Endodermal cell (in vitro differentiated cells): ENCODE data around the gene CEP112. TPM values are rescaled to one million over a fixed set of nuclear protein-coding genes. Genes with fewer than 3 reads are reported as not detected.

Source experiments
- DNase-seq: peaks from one replicate; pipeline ENCODE4 v3.0.0-alpha.2; 2017
- H3K27ac ChIP-seq: 2 replicates; pipeline ENCODE4 v1.5.1; 2013; ENCODE audit warnings: mild to moderate bottlenecking, low read depth, low read length, moderate library complexity
- H3K27me3 ChIP-seq: 2 replicates; pipeline ENCODE4 v1.6.1; 2013; ENCODE audit warnings: mild to moderate bottlenecking, low read length, moderate library complexity; ENCODE audit not compliant: insufficient read depth, control insufficient read depth, poor library complexity, severe bottlenecking
- H3K36me3 ChIP-seq: 2 replicates; pipeline ENCODE4 v1.7.0; 2013; ENCODE audit warnings: mild to moderate bottlenecking, low read length, moderate library complexity; ENCODE audit not compliant: control insufficient read depth, insufficient read depth
- H3K4me1 ChIP-seq: one replicate; pipeline ENCODE4 v1.7.0; 2013; ENCODE audit warnings: low read length; ENCODE audit not compliant: control insufficient read depth, insufficient read depth
- H3K4me3 ChIP-seq: 2 replicates; pipeline ENCODE4 v1.5.1; 2013; ENCODE audit warnings: mild to moderate bottlenecking, low read length, moderate library complexity
- H3K9ac ChIP-seq: 2 replicates; pipeline ENCODE4 v1.6.1; 2013; ENCODE audit warnings: mild to moderate bottlenecking, low read length, moderate library complexity; ENCODE audit not compliant: poor library complexity, severe bottlenecking; ENCODE audit errors: extremely low read depth
- H3K9me3 ChIP-seq: 2 replicates; pipeline ENCODE4 v1.6.1; 2013; ENCODE audit warnings: mild to moderate bottlenecking, low read length, moderate library complexity; ENCODE audit not compliant: control insufficient read depth
- H3K27ac Mint-ChIP-seq: 2 replicates; pipeline ENCODE4 v1.8.0; 2020; ENCODE audit warnings: mixed read lengths
- H3K27me3 Mint-ChIP-seq: 2 replicates; pipeline ENCODE4 v1.8.0; 2021; ENCODE audit warnings: mild to moderate bottlenecking, mixed read lengths; ENCODE audit not compliant: insufficient read depth
- H3K36me3 Mint-ChIP-seq: 2 replicates; pipeline ENCODE4 v1.8.0; 2020; ENCODE audit warnings: low read depth, mixed read lengths
- H3K4me1 Mint-ChIP-seq: 2 replicates; pipeline ENCODE4 v1.8.0; 2020; ENCODE audit warnings: mixed read lengths
- H3K4me3 Mint-ChIP-seq: 2 replicates; pipeline ENCODE4 v1.8.0; 2020; ENCODE audit warnings: mild to moderate bottlenecking, moderate library complexity, mixed read lengths
- H3K9me3 Mint-ChIP-seq: 2 replicates; pipeline ENCODE4 v1.8.0; 2020; ENCODE audit warnings: mild to moderate bottlenecking, mixed read lengths
- CTCF ChIP-seq: fragments of 200-600 bp; sonication (generic); conservative IDR thresholded peaks from 2 replicates; pipeline ENCODE4 v1.5.0; 2021; ENCODE audit warnings: antibody characterized with exemption, mild to moderate bottlenecking
- WGBS, 2 experiments: methylation state at CpG; one replicate each; pipeline versions ENCODE4 v1.1.5 to v1.1.7; 2013; ENCODE audit warnings: missing lambda C conversion rate in 2 of 2, mixed read lengths in 1 of 2; ENCODE audit not compliant: insufficient coverage in 1 of 2, insufficient read length in 1 of 2; 5-methylcytosine and 5-hydroxymethylcytosine counted together
- total RNA-seq, 2 donors: library from RNA; stranded (reverse); fragmentation: NEBNext Ultra II Directional in 1 of 2; extraction: Animal tissue kit (Norgen Biotek cat#: 25700) in 1 of 2; gene quantifications; 2 replicates in 1 of 2; 3 replicates in 1 of 2; pipeline ENCODE4 v1.2.1, GENCODE V29; 2021

CEP112 gene
- total RNA-seq, 2 donors from 2014 or later = 15.2 to 21.4 TPM

- Histone ChIP-seq H3K9ac (no peak overlapping the region), H3K4me3 (no peak overlapping the region), H3K27ac (no peak overlapping the region), H3K9me3 (no peaks in the 10 kb centered on the region), H3K4me1 (no peaks in the 10 kb centered on the region), H3K27me3 (no peaks in the 10 kb centered on the region), H3K36me3 (no peaks in the 10 kb centered on the region)
- Mint-ChIP-seq H3K27ac (no peak overlapping the region), H3K36me3 (peaks cover 6% of the 10 kb centered on the region), H3K27me3 (no peaks in the 10 kb centered on the region), H3K4me1 (no peaks in the 10 kb centered on the region), H3K9me3 (peaks cover 8% of the 10 kb centered on the region), H3K4me3 (no peak overlapping the region)
- WGBS, 2 experiments = 91 to 93% methylated on average over 2 to 3 of the region's 3 CpGs
- no peak for DNase-seq
- TF ChIP-seq CTCF = no peak
These were observed 323.1 kb downstream of the CEP112 start for GRCh38 chr17:65868881-65869280.

- H3K4me3 ChIP-seq = no peak overlapping the region
- WGBS, 2 experiments = 84 to 100% methylated on average over 2 to 6 of the region's 6 CpGs
- H3K9me3 Mint-ChIP-seq = peaks cover 8% of the 10 kb centered on the region
- H3K36me3 ChIP-seq = no peaks in the 10 kb centered on the region
- peaks cover 6% of the 10 kb centered on the region for H3K36me3 Mint-ChIP-seq
- no peaks in the 10 kb centered on the region for H3K9me3 ChIP-seq
- H3K27ac Mint-ChIP-seq = no peak overlapping the region
- H3K27ac ChIP-seq = no peak overlapping the region
- no peak overlapping the region for H3K9ac ChIP-seq
- no peaks in the 10 kb centered on the region for H3K27me3 Mint-ChIP-seq
- H3K27me3 ChIP-seq = no peaks in the 10 kb centered on the region
- TF ChIP-seq CTCF = no peak
- no peak for DNase-seq
- no peaks in the 10 kb centered on the region for H3K4me1 Mint-ChIP-seq
- no peak overlapping the region for H3K4me3 Mint-ChIP-seq
- no peaks in the 10 kb centered on the region for H3K4me1 ChIP-seq
These were observed 324.9 kb downstream of the CEP112 start for GRCh38 chr17:65867014-65867413.

GRCh38 chr17:65865715-65866425 is 326.1 kb downstream of the CEP112 start:
- 89 to 92% methylated on average over 5 to 24 of the region's 24 CpGs for whole genome bisulfite sequencing, 2 experiments
- Mint-ChIP-seq H3K4me3 (no peak overlapping the region), H3K4me1 (no peaks in the 10 kb centered on the region), H3K9me3 (peaks cover 8% of the 10 kb centered on the region), H3K27ac (no peak overlapping the region), H3K36me3 (peaks cover 6% of the 10 kb centered on the region), H3K27me3 (no peaks in the 10 kb centered on the region)
- H3K4me3 ChIP-seq = no peak overlapping the region
- no peaks in the 10 kb centered on the region for H3K4me1 ChIP-seq
- H3K27me3 ChIP-seq = no peaks in the 10 kb centered on the region
- H3K36me3 ChIP-seq = no peaks in the 10 kb centered on the region
- DNase-seq = no peak
- H3K9ac ChIP-seq = no peak overlapping the region
- H3K27ac ChIP-seq = no peak overlapping the region
- no peak for TF ChIP-seq CTCF
- H3K9me3 ChIP-seq = no peaks in the 10 kb centered on the region
